NCI-H2196 (cell line): ENCODE measurements around the gene DAZL.

Experiments used
- DNase-seq: peaks from one replicate; lab custom pipeline; 2025; ENCODE audit not compliant: unreplicated experiment; lab: John Stamatoyannopoulos, UW

Gene DAZL

GRCh38 chr3:16596352-16597032, 8.7 kb downstream of the DAZL start:
- no peak for DNase-seq

DNA sequence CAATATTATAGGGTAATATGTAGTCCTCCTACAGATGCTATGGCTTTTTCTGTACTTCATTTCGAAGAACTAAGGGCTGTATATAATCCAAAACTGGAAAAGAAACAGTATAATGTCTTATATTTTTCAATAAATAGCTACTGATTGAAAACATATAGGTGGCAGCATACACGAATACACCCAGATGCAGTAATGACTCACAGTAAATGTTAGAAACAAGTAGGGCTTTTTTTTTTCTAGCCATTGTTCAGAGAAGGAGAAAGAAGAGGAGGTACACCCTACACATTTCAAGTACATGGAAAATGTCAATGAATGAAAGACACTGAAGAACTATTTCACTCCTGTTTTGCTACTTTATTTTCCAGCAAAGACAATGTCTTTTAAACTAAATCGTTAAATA, 9.4 kb downstream of the DAZL start:
- DNase-seq: no peak

DNA sequence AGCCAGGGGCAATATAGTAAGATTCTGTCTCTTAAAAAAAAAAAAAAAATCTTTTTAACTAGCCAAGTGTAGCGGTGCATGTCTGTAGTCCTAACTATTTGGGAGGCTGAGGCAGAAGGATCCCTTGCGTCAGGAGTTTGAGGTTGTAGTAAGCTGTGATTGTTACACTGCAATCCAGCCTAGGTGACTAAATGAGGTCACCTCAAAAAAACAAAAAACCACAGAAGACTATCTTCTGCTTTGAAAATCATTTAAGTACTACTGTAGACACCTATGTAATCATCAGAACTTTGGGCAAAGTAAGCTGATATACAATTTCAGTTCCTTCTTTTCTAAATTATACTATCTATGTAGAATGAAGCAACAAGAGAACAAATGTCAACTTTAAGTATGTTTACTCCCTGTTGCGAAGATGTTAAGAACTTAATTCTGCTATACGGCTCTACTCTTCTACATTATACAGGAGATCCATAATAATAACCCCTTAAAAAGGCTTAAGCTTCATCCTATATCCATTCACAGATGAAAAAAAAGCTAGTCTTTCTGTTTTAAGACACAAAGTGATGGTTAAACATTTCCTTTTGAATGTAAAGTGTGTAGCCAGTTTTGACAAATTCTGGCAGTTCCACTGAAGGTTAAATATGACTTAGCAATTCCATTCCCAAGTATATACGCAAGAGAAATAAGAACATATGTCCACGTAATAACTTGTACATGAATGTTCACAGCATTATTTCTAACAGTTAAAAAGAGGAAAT, 15.2 kb downstream of the DAZL start:
- DNase-seq: no peak

GRCh38 chr3:16589120-16589519, 16.1 kb downstream of the DAZL start:
- no peak for DNase-seq

DNA sequence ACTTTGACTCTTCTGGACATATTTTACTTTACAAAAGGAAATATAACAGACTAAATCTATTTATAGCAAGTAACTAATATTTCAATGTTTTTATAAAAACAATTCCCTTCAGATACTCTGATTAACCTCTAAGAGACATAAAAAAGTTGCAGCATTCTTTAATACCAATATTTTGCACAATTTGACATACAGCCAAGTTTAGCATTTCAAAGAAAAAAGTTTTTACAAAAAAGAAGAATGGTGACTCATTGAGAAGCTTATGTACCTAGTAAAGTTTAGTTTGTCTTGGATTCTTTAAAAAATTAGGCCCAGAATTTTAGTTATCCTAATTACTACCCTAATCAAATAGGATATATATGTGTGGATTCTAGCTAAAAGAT, 17.6 kb downstream of the DAZL start:
- DNase-seq: no peak

DNA sequence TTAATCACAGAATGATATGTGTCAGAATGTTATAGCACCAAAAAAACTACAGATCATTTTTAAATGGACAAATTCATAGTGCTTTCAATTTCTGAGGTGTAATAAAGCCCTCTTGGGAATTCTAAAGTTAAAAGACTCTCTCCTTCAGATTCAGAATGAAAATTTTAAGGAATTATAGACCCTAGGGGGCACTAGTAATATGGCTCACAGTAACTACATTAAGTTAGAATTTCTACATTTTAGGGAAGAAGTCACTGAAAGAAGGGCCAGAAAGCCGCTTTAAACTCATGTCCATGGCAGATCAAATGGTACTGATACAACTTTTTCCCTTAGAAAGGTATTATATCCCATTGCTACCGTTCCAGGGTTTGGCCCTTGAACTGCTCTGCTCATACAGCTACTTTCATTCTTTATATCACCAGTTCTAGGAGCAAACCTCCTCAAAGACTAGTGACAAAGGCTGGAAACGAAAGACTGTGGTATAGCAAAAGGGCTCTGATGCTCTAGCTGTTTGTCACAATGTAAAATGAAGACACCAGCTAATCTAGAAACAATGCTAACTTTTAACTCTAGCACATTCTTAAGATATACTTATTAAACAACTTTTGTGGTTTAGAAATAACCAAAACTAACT, 18.1 kb downstream of the DAZL start:
- no peak for DNase-seq

DNA sequence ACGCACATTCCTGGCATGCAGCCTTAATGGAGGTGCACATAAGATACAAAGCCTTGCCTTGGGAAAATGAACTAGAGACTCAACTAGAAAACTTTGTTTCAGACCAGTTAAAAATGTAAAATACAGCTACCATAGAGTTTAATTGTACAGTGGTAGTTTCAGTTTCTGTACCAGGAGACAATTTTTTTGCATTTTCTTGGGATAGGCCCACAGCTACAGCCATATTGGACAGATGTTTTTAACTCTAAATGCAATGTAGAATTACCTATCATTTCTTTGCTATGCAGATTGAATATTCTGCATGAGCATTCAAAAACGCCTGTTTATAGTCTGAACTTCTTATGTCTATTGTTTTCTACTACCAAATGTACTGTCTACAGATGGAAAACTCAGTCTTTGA, 20.3 kb downstream of the DAZL start:
- DNase-seq: no peak

DNA sequence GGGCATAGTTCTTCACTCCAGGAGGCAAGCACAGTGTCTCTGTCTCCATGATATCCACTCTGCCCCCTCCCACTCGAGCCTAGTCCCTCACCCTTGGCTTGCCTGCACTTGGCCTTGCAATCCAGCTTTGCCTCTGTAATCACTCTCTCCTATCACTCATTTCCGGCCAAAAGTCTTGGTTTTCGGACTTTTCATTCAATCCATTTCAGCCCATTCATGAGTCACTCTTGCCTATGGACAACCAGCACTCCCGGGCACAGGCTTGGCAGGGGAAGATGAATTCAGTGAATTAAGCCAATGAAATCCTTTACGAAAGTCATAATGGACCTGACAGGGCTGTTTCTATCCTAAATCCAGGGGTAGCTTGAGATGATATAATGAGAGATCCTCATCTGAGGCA, 21.7 kb downstream of the DAZL start:
- no peak for DNase-seq

- DNase-seq: no peak
These were observed 35.1 kb downstream of the DAZL start for GRCh38 chr3:16570113-16570512.

- no peak for DNase-seq
These were observed 36.7 kb downstream of the DAZL start for GRCh38 chr3:16568532-16568931.

DNA sequence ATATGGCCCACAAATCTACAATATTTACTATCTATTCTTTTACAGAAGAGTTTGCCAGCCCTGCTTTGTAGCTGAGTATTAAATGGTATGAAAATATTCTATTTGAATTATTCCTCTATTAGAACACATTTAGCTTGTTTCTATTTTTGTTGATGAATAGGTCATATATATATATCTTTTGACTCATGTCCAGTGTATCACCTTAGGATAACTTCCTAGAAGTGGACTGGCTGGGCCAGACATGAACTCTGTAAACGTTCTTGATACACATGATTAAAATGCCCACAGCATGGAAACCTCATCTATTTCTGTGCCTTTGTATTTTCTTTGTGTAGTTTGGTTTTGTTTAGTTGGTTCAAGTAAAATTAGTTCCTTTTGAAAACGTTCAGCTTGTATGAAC, 37.1 kb downstream of the DAZL start:
- no peak for DNase-seq

GRCh38 chr3:16559653-16560365, 45.4 kb downstream of the DAZL start:
- DNase-seq: no peak

DNA sequence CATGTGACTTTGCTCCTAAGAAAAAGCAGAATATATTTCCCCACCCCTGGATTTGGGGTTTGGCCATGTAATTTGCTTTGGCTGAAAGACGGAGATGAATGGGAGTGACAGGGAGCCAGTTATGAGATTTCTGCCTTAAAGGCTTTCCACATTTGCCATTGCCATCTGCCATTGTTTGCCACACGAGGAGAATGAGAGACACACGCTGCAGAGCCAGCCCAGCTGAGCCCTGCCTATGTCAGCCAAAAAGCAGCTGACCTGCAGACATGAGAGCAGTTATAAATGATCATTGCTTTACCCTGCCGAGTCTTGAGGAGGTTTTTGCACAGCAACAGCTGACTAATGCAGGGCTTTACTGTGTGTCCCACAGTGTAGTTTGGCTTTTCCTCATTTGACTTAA, 51.1 kb downstream of the DAZL start:
- DNase-seq: no peak

DNA sequence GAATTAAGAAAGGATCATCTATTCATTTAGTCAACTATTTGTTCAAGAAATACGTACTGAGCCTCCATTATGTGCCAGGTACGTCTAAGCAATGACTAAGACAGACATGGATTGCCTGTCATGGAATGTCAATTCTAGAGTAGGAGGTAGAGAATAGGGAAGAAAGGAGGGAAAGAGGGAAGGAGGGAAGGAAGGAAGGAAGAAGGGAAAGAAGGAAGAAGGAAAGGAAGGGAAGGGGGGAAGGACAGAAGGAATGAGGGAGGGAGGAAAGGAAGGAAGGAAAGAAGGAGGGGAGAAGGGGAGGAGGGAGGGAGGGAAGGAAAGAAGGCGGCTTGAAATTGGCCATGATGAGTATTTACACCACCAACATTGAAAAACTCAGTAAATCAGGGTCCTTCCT, 52.5 kb downstream of the DAZL start:
- no peak for DNase-seq

GRCh38 chr3:16551342-16551976, 53.8 kb downstream of the DAZL start:
- no peak for DNase-seq

DNA sequence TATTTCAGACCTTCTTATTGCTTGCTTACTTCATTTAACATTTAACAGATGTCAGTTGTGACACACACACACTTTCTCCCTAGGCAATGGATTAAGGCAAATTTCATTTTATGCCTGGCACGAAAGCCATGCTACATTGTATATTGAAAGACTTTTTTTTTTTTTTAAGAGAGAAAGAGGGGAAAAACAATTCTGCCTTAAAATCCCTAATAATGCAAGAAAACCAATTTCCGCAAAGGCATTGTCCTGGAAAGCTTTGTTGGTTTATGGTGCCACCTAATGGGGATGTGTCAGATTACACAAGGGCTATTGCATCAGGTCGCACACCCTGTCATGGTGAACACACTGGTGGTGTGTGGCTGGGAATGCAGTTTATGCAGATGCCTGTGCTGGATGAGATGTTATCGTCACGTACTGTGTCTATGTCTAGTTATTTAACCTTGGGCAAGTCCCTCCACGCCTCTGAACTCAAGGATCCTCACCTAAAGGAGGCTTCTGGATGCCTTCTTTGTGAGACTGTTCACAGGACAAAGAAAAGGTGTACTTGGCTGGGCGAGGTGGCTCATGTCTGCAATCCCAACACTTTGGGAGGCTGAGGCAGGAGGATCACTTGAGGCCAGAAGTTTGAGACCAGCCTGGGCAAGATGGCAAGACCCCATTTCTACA, 54.4 kb downstream of the DAZL start:
- peak; percentile 41 for DNase-seq

DNA sequence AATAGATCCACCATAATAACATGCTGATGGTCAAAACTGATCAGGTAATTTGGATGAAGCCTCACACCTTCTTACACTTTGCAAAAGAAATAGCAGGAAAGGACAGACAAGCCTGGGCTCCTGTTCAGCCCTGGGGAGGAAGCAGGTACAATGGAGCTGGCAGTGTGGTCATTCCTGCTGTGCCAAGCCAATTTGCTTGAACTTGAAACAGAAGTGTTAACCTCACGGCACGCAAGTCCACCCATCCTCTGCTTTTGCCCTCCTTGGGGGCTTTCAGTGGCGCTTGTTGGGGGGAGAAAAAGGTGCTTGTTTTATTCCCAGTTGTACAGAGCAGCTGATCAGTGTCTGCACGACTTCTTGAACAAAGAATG, 54.9 kb downstream of the DAZL start:
- no peak for DNase-seq

DNA sequence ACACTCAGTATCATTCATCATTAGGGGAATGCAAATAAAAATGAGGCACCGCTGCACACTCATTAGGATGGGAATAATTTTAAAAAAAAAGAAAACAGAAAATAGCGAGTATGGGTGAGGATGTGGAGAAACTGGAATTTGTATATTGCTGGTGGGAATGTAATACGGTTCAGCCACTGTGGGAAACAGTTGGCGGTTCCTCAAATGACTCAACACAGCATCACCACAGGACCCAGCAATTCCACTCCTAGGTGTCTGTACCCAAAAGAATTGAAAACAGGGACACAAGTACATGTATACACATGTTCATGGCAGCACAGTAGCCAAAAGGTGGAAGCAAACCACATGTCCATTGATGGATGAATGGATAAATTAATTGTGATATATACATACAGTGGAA, 56.5 kb downstream of the DAZL start:
- DNase-seq: no peak

DNA sequence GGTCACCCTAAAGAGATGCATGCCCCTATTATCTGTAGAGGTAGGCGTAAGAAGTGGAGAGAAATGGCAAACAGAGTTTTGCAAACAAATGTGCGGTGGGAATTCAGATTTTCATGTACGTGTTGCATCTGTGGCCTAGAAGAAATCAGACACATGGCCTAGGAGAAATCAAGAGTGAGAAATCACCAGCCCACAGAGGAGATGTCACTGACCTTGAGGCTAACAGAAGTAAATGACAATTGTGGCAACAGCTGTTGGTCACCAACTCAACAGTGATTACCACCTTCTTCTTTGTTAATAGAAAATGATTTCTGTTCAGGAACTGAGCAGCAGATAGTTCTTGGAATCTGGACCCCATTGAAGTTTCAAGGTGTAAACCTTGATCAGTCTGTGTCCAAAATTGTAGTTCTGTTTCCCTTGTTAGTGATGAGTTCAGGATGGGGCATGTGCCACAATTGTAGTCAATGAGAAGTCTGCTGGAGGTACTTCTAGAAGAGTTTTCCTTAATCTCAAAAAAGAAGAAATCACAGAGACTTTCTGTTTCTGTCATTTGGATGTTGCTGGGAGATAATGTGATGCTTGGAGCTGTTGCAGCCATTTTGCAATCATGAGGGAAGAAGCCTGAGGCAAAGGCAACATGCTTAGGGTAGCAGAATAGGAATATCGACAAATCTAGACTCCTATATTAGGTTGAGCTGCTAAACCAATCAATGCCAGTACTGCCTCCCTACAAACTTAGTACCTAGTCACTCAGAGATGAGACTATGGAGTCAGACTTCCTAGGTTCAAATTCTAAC, 57.5 kb downstream of the DAZL start:
- DNase-seq: no peak
